NCI-H146 (cell line): ENCODE results near the gene ERBB2.
A peak's percentile ranks its signal among the peaks of the same experiment; 100 is the strongest.
"Not testable (repeated sequence)": the region's sequence is repeated elsewhere in the genome, so short reads cannot be mapped to it uniquely, and the experiment has no call there.

Experiments
- DNase-seq: peaks from one replicate; lab custom pipeline; 2025; lab: John Stamatoyannopoulos, UW

Gene ERBB2

GRCh38 chr17:39763051-39763820 lies 63.4 kb downstream of the ERBB2 start:
- no peak for DNase-seq

GRCh38 chr17:39764171-39764570 lies 64.3 kb downstream of the ERBB2 start:
- DNase-seq: not testable (repeated sequence)

- no peak for DNase-seq
Observed at GRCh38 chr17:39765175-39765574, 65.3 kb downstream of the ERBB2 start.

GRCh38 chr17:39765766-39766165 lies 65.9 kb downstream of the ERBB2 start:
- no peak for DNase-seq

- no peak for DNase-seq
Observed at GRCh38 chr17:39767147-39767546, 67.3 kb downstream of the ERBB2 start.

- peak; percentile 64 for DNase-seq
Observed at GRCh38 chr17:39769974-39770587, 70.2 kb downstream of the ERBB2 start.

- DNase-seq: no peak
Observed at GRCh38 chr17:39772415-39772814, 72.6 kb downstream of the ERBB2 start.

GRCh38 chr17:39772987-39773934 lies 73.4 kb downstream of the ERBB2 start:
- DNase-seq: no peak

- DNase-seq: no peak
Observed at GRCh38 chr17:39774047-39774446, 74.2 kb downstream of the ERBB2 start.

- DNase-seq: no peak
Observed at GRCh38 chr17:39775031-39775430, 75.2 kb downstream of the ERBB2 start.

GRCh38 chr17:39776252-39776651 lies 76.4 kb downstream of the ERBB2 start:
- no peak for DNase-seq

- peak; percentile 4 for DNase-seq
Observed at GRCh38 chr17:39777534-39778365, 77.9 kb downstream of the ERBB2 start.
